WTC11 (cell line): ENCODE measurements around the gene SETD2. TPM values are rescaled to one million over a fixed set of nuclear protein-coding genes. Genes with fewer than 3 reads are reported as not detected.

Experiments
- ATAC-seq: fragments of 200-7000 bp; cut with Tn5 transposase; 2 replicates; pipeline ENCODE4 v1.10.0; 2021; ENCODE audit warnings: mild to moderate bottlenecking, moderate library complexity
- CTCF ChIA-PET: fragments of 300-600 bp; sonication (Branson Sonifier 250); formaldehyde crosslinking; loops from one replicate; lab custom pipeline; 2021; ENCODE audit warnings: antibody characterized with exemption; lab: Charles Lee
- POLR2A ChIA-PET: fragments of 350-600 bp; sonication (Branson Sonifier 250); formaldehyde crosslinking; loops from one replicate; lab custom pipeline; 2021; ENCODE audit warnings: antibody characterized with exemption; lab: Charles Lee
- DNase-seq: peaks from one replicate; pipeline ENCODE4 v3.0.0; 2021; ENCODE audit warnings: low spot score
- H3K27ac Mint-ChIP-seq: 2 replicates; pipeline ENCODE4 v1.8.0; 2021; ENCODE audit warnings: mixed read lengths
- H3K27me3 Mint-ChIP-seq: 2 replicates; pipeline ENCODE4 v1.8.0; 2021; ENCODE audit warnings: low read depth, mild to moderate bottlenecking, moderate library complexity, mixed read lengths
- H3K36me3 Mint-ChIP-seq: 2 replicates; pipeline ENCODE4 v1.8.0; 2021; ENCODE audit warnings: mixed read lengths
- H3K4me1 Mint-ChIP-seq: 2 replicates; pipeline ENCODE4 v1.8.0; 2022; ENCODE audit warnings: mixed read lengths
- H3K4me3 Mint-ChIP-seq: 2 replicates; pipeline ENCODE4 v1.8.0; 2021; ENCODE audit warnings: mild to moderate bottlenecking, moderate library complexity, mixed read lengths
- H3K9me3 Mint-ChIP-seq: 2 replicates; pipeline ENCODE4 v1.8.0; 2021; ENCODE audit warnings: mixed read lengths
- CDX4 ChIP-seq: fragments of 250-450 bp; sonication (Bioruptor Pico); IDR thresholded peaks from 2 replicates; pipeline ENCODE4 v1.9.0; 2021; ENCODE audit warnings: moderate library complexity, mild to moderate bottlenecking, inconsistent platforms, borderline replicate concordance
- CREM ChIP-seq: sonication (generic); formaldehyde crosslinking; IDR thresholded peaks from 2 replicates; pipeline ENCODE4 v1.8.1; 2022; ENCODE audit warnings: mild to moderate bottlenecking, missing genetic modification reagents, moderate library complexity
- ETV6 ChIP-seq: sonication (generic); formaldehyde crosslinking; IDR thresholded peaks from 2 replicates; pipeline ENCODE4 v1.8.1; 2022; ENCODE audit warnings: mild to moderate bottlenecking, missing genetic modification reagents
- FOXK1 ChIP-seq: sonication (generic); formaldehyde crosslinking; IDR thresholded peaks from 2 replicates; pipeline ENCODE4 v1.8.0; 2022; ENCODE audit warnings: mild to moderate bottlenecking, moderate library complexity, missing genetic modification reagents
- FOXP1 ChIP-seq: sonication (generic); formaldehyde crosslinking; IDR thresholded peaks from 2 replicates; pipeline ENCODE4 v1.8.0; 2022; ENCODE audit warnings: missing genetic modification reagents, mild to moderate bottlenecking, moderate library complexity, borderline replicate concordance
- FOXP4 ChIP-seq: sonication (generic); formaldehyde crosslinking; IDR thresholded peaks from 2 replicates; pipeline ENCODE4 v1.8.0; 2022; ENCODE audit warnings: mild to moderate bottlenecking, missing genetic modification reagents
- GABPB1 ChIP-seq: sonication (generic); formaldehyde crosslinking; IDR thresholded peaks from 2 replicates; pipeline ENCODE4 v1.8.1; 2023; ENCODE audit warnings: mild to moderate bottlenecking, missing genetic modification reagents
- JUN ChIP-seq: sonication (generic); formaldehyde crosslinking; IDR thresholded peaks from 2 replicates; pipeline ENCODE4 v1.8.0; 2023; ENCODE audit warnings: mild to moderate bottlenecking, missing genetic modification reagents
- KAT7 ChIP-seq: sonication (generic); formaldehyde crosslinking; IDR thresholded peaks from 2 replicates; pipeline ENCODE4 v1.8.1; 2023; ENCODE audit warnings: missing genetic modification reagents, mild to moderate bottlenecking, borderline replicate concordance
- SP1 ChIP-seq: sonication (generic); formaldehyde crosslinking; conservative IDR thresholded peaks from 2 replicates; pipeline ENCODE4 v1.8.1; 2022; ENCODE audit warnings: missing genetic modification reagents
- TP53 ChIP-seq: sonication (generic); formaldehyde crosslinking; IDR thresholded peaks from 2 replicates; pipeline ENCODE4 v1.8.1; 2023; ENCODE audit warnings: mild to moderate bottlenecking, missing genetic modification reagents
- ZNF263 ChIP-seq: sonication (generic); formaldehyde crosslinking; IDR thresholded peaks from 2 replicates; pipeline ENCODE4 v1.8.1; 2022; ENCODE audit warnings: low read depth, mild to moderate bottlenecking, moderate library complexity, missing genetic modification reagents
- ZNF423 ChIP-seq: fragments of 250-450 bp; sonication (Bioruptor Pico); IDR thresholded peaks from 2 replicates; pipeline ENCODE4 v2.1.2; 2022; ENCODE audit warnings: mild to moderate bottlenecking, moderate library complexity
- total RNA-seq: library from RNA; stranded (reverse); gene quantifications from 3 replicates; pipeline ENCODE4 v1.2.3, GENCODE V29; 2021
- TF ChIP-seq, protein P1 (sequence below): fragments of 250-450 bp; sonication (Bioruptor Pico); IDR thresholded peaks from 2 replicates; pipeline ENCODE4 v1.9.0; 2021; ENCODE audit warnings: mild to moderate bottlenecking, borderline replicate concordance
- TF ChIP-seq, protein P2 (sequence below): fragments of 250-450 bp; sonication (Bioruptor Pico); IDR thresholded peaks from 2 replicates; pipeline ENCODE4 v2.1.2; 2022; ENCODE audit warnings: mild to moderate bottlenecking, moderate library complexity
- TF ChIP-seq, protein P3 (sequence below): sonication (generic); formaldehyde crosslinking; IDR thresholded peaks from 2 replicates; pipeline ENCODE4 v1.8.0; 2022; ENCODE audit warnings: mild to moderate bottlenecking, missing genetic modification reagents
- TF ChIP-seq, protein P4 (sequence below): sonication (generic); formaldehyde crosslinking; IDR thresholded peaks from 2 replicates; pipeline ENCODE4 v1.8.1; 2023; ENCODE audit warnings: mild to moderate bottlenecking, moderate library complexity, missing genetic modification reagents
- TF ChIP-seq, protein P5 (sequence below): sonication (generic); formaldehyde crosslinking; IDR thresholded peaks from 2 replicates; pipeline ENCODE4 v1.8.1; 2022; ENCODE audit warnings: mild to moderate bottlenecking, moderate library complexity, missing genetic modification reagents

Gene SETD2
- total RNA-seq, 1 experiment from 2014 or later = 39.8 TPM

- TF ChIP-seq, protein P1, sequence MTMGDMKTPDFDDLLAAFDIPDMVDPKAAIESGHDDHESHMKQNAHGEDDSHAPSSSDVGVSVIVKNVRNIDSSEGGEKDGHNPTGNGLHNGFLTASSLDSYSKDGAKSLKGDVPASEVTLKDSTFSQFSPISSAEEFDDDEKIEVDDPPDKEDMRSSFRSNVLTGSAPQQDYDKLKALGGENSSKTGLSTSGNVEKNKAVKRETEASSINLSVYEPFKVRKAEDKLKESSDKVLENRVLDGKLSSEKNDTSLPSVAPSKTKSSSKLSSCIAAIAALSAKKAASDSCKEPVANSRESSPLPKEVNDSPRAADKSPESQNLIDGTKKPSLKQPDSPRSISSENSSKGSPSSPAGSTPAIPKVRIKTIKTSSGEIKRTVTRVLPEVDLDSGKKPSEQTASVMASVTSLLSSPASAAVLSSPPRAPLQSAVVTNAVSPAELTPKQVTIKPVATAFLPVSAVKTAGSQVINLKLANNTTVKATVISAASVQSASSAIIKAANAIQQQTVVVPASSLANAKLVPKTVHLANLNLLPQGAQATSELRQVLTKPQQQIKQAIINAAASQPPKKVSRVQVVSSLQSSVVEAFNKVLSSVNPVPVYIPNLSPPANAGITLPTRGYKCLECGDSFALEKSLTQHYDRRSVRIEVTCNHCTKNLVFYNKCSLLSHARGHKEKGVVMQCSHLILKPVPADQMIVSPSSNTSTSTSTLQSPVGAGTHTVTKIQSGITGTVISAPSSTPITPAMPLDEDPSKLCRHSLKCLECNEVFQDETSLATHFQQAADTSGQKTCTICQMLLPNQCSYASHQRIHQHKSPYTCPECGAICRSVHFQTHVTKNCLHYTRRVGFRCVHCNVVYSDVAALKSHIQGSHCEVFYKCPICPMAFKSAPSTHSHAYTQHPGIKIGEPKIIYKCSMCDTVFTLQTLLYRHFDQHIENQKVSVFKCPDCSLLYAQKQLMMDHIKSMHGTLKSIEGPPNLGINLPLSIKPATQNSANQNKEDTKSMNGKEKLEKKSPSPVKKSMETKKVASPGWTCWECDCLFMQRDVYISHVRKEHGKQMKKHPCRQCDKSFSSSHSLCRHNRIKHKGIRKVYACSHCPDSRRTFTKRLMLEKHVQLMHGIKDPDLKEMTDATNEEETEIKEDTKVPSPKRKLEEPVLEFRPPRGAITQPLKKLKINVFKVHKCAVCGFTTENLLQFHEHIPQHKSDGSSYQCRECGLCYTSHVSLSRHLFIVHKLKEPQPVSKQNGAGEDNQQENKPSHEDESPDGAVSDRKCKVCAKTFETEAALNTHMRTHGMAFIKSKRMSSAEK (CRISPR knock-in tag) = no peak
- TF ChIP-seq FOXP4 = no peak
- no peak for TF ChIP-seq TP53 (CRISPR knock-in tag)
- TF ChIP-seq FOXP1 (CRISPR knock-in tag) = 0 out of 2 replicates have a peak, but pooled peaks have one; percentile 3
- 0 out of 2 replicates have a peak, but pooled peaks have one; percentile 4 for TF ChIP-seq CREM
- TF ChIP-seq, protein P2, sequence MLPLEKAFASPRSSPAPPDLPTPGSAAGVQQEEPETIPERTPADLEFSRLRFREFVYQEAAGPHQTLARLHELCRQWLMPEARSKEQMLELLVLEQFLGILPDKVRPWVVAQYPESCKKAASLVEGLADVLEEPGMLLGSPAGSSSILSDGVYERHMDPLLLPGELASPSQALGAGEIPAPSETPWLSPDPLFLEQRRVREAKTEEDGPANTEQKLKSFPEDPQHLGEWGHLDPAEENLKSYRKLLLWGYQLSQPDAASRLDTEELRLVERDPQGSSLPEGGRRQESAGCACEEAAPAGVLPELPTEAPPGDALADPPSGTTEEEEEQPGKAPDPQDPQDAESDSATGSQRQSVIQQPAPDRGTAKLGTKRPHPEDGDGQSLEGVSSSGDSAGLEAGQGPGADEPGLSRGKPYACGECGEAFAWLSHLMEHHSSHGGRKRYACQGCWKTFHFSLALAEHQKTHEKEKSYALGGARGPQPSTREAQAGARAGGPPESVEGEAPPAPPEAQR (CRISPR knock-in tag) = no peak
Observed at GRCh38 chr3:46979958-46980497, 183.9 kb downstream of the SETD2 start (continued).

GRCh38 chr3:46978985-46979944 is 184.6 kb downstream of the SETD2 start, which contains the start of gene NBEAL2:
Gene NBEAL2, plus strand, starts transcription at chr3:46979666. Its CDS starts 196 bp downstream, at chr3:46979862.
- ChIA-PET CTCF (interaction anchor here (1.0 to 4.2 kb wide), 8 partner anchors 19 to 401 kb away, joined by 3 to 35 read pairs (median 4); partner anchors contain the start of gene PTPN23), POLR2A (interaction anchor here (0.6 to 2.0 kb wide), 3 partner anchors 12 to 30 kb away, joined by 3 to 9 read pairs (median 3); no protein-coding TSS in a partner anchor)
- peak; percentile 93 for DNase-seq
- H3K9me3 Mint-ChIP-seq = no peaks in the 10 kb centered on the region
- H3K27ac Mint-ChIP-seq = peak within 1 kb of the TSS; percentile 90
- peaks cover 35% of the 10 kb centered on the region for H3K4me1 Mint-ChIP-seq
- peak within 1 kb of the TSS; percentile 89 for H3K4me3 Mint-ChIP-seq
- peaks cover 9% of the 10 kb centered on the region; the same call in 1 of the 2 replicates for H3K36me3 Mint-ChIP-seq
- H3K27me3 Mint-ChIP-seq = peaks cover 5% of the 10 kb centered on the region
- ATAC-seq = peak; percentile 80
- TF ChIP-seq, protein P3, sequence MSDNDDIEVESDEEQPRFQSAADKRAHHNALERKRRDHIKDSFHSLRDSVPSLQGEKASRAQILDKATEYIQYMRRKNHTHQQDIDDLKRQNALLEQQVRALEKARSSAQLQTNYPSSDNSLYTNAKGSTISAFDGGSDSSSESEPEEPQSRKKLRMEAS = peak; percentile 58; the same call in 1 of the 2 replicates
- TF ChIP-seq CDX4 (no peak), ZNF263 (peak; percentile 28; the same call in 1 of the 2 replicates), GABPB1 (0 out of 2 replicates have a peak, but pooled peaks have one; percentile 11), ETV6 (0 out of 2 replicates have a peak, but pooled peaks have one; percentile 56), ZNF423 (peak; percentile 10; the same call in 1 of the 2 replicates), SP1 (peak; percentile 82), FOXP1 (CRISPR knock-in tag) (peak; percentile 64; the same call in 1 of the 2 replicates), JUN (CRISPR knock-in tag) (no peak), FOXK1 (CRISPR knock-in tag) (peak; percentile 1; the same call in 1 of the 2 replicates), KAT7 (0 out of 2 replicates have a peak, but pooled peaks have one; percentile 45), FOXP4 (peak; percentile 21; the same call in 1 of the 2 replicates)
- TF ChIP-seq, protein P4, sequence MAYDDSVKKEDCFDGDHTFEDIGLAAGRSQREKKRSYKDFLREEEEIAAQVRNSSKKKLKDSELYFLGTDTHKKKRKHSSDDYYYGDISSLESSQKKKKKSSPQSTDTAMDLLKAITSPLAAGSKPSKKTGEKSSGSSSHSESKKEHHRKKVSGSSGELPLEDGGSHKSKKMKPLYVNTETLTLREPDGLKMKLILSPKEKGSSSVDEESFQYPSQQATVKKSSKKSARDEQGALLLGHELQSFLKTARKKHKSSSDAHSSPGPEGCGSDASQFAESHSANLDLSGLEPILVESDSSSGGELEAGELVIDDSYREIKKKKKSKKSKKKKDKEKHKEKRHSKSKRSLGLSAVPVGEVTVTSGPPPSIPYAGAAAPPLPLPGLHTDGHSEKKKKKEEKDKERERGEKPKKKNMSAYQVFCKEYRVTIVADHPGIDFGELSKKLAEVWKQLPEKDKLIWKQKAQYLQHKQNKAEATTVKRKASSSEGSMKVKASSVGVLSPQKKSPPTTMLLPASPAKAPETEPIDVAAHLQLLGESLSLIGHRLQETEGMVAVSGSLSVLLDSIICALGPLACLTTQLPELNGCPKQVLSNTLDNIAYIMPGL (CRISPR knock-in tag) = 0 out of 2 replicates have a peak, but pooled peaks have one; percentile 46
- TF ChIP-seq, protein P5, sequence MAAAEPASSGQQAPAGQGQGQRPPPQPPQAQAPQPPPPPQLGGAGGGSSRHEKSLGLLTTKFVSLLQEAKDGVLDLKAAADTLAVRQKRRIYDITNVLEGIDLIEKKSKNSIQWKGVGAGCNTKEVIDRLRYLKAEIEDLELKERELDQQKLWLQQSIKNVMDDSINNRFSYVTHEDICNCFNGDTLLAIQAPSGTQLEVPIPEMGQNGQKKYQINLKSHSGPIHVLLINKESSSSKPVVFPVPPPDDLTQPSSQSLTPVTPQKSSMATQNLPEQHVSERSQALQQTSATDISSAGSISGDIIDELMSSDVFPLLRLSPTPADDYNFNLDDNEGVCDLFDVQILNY (CRISPR knock-in tag) = no peak
